PC-9 (cell line): Measurements from ENCODE around the gene CPVL. TPM values are rescaled to one million over a fixed set of nuclear protein-coding genes. Genes with fewer than 3 reads are reported as not detected.

Source experiments
- BruUV-seq: library from RNA; stranded (reverse); fragments of 400-500 nt; replicated peaks from 2 replicates; lab custom pipeline; 2021; lab: Mats Ljungman, UMichigan
- CTCF ChIA-PET: fragments of 300-600 bp; sonication (Branson Sonifier 250); formaldehyde crosslinking; loops from one replicate; lab custom pipeline; 2022; ENCODE audit warnings: antibody characterized with exemption; lab: Charles Lee
- POLR2A ChIA-PET: fragments of 300-600 bp; sonication (Branson Sonifier 250); formaldehyde crosslinking; loops from one replicate; lab custom pipeline; 2022; ENCODE audit warnings: antibody characterized with exemption; ENCODE audit not compliant: unreplicated experiment; lab: Charles Lee
- DNase-seq, 2 experiments: peaks; one replicate each; pipeline versions ENCODE4 v3.0.0 to v3.0.0-alpha.2; 2015 to 2022; ENCODE audit warnings: mixed read lengths in 1 of 2
- H2AFZ ChIP-seq: fragments of 200-600 bp; sonication (generic); 2 replicates; pipeline ENCODE4 v1.8.1; 2017; ENCODE audit warnings: antibody characterized with exemption
- H3F3A ChIP-seq: fragments of 200-600 bp; sonication (generic); 2 replicates; pipeline ENCODE4 v1.8.1; 2017; ENCODE audit warnings: antibody characterized with exemption, mild to moderate bottlenecking, low read depth; ENCODE audit not compliant: insufficient read depth
- H3K27ac ChIP-seq: fragments of 200-600 bp; sonication (generic); 2 replicates; pipeline ENCODE4 v1.6.1; 2016; ENCODE audit warnings: mixed run types
- H3K27me3 ChIP-seq: fragments of 200-600 bp; sonication (generic); 2 replicates; pipeline ENCODE4 v1.6.1; 2016; ENCODE audit warnings: low read depth, mixed run types; ENCODE audit not compliant: insufficient read depth
- H3K36me3 ChIP-seq: fragments of 200-600 bp; sonication (generic); 2 replicates; pipeline ENCODE4 v1.6.1; 2016; ENCODE audit warnings: low read depth, mixed run types
- H3K4me1 ChIP-seq: fragments of 200-600 bp; sonication (generic); replicated peaks from 2 replicates; pipeline ENCODE4 v1.6.1; 2016; ENCODE audit warnings: mixed run types; ENCODE audit not compliant: insufficient read depth
- H3K4me2 ChIP-seq: fragments of 200-600 bp; sonication (generic); 2 replicates; pipeline ENCODE4 v1.6.1; 2017; ENCODE audit warnings: mixed run types
- H3K4me3 ChIP-seq: fragments of 200-600 bp; sonication (generic); 2 replicates; pipeline ENCODE4 v1.6.1; 2016; ENCODE audit warnings: mixed run types
- H3K79me2 ChIP-seq: fragments of 200-600 bp; sonication (generic); 2 replicates; pipeline ENCODE4 v1.6.1; 2017; ENCODE audit warnings: low read depth, mixed run types
- H3K9me2 ChIP-seq: fragments of 200-600 bp; sonication (generic); 2 replicates; pipeline ENCODE4 v1.8.1; 2017; ENCODE audit warnings: mild to moderate bottlenecking; ENCODE audit not compliant: insufficient read depth
- H3K9me3 ChIP-seq: fragments of 200-600 bp; sonication (generic); 2 replicates; pipeline ENCODE4 v1.8.1; 2016; ENCODE audit warnings: low read depth; ENCODE audit not compliant: insufficient read depth
- H4K20me1 ChIP-seq: fragments of 200-600 bp; sonication (generic); 2 replicates; pipeline ENCODE4 v1.8.1; 2017; ENCODE audit not compliant: insufficient read depth
- EZH2 ChIP-seq: fragments of 200-600 bp; sonication (generic); IDR thresholded peaks from 2 replicates; pipeline ENCODE4 v1.8.0; 2017; ENCODE audit warnings: antibody characterized with exemption, low read depth
- intact Hi-C: fragments of 100-400 bp; cut with micrococcal nuclease; formaldehyde crosslinking; loops from one replicate; pipeline ENCODE4 v1.10.0; 2022; ENCODE audit not compliant: unreplicated experiment
- total RNA-seq: library from RNA; stranded (reverse); gene quantifications from 2 replicates; pipeline ENCODE4 v1.2.3, GENCODE V29; 2021
- TF ChIP-seq, protein P1 (sequence below): fragments of 200-600 bp; sonication (generic); conservative IDR thresholded peaks from 2 replicates; pipeline ENCODE4 v1.6.1; 2017; ENCODE audit warnings: mixed run types, antibody characterized with exemption, mild to moderate bottlenecking, moderate library complexity

CPVL gene
- total RNA-seq, 1 experiment from 2014 or later, result not detected

DNA sequence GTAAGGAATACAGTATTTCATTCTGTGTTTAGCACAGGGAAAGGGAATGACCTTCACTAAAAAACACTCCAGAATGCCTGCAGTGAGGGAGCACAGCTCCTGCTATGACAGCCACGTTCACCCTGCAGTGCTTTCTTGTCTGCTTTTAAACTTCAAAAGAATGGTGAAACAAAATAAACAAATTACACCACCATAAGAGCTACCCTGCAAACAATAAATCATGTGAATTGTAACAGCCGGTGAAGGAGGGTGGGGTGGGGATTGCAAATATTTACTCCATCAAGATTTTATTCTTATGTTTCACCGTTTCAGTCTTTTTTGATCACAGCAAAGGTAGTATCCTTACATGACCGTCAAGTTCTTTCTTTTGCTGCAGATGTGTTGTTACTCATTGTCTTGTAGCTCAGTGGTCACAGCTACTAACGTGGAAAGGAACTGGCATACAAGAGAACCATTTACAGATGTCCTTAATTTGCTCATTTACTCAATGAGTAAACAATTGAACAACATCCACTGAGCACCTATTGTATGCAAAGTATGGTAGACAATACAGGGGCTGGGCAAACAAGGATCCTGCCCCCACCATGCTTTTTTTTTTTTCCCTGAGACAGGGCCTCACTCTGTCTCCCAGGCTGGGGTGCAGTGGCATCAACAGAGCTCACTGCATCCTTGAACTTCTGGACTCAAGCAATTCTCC lies 44.2 kb upstream of the CPVL start:
- no peaks in the 10 kb centered on the region for H4K20me1 ChIP-seq
- H3K27me3 ChIP-seq, result no peaks in the 10 kb centered on the region
- POLR2A ChIA-PET, result interaction anchor here (0.6 kb wide), 1 partner anchor 838 kb away, joined by 4 read pairs; no protein-coding TSS in a partner anchor
- no peaks in the 10 kb centered on the region for H3K79me2 ChIP-seq
- no peaks in the 10 kb centered on the region for H3K36me3 ChIP-seq
- TF ChIP-seq, protein P1, sequence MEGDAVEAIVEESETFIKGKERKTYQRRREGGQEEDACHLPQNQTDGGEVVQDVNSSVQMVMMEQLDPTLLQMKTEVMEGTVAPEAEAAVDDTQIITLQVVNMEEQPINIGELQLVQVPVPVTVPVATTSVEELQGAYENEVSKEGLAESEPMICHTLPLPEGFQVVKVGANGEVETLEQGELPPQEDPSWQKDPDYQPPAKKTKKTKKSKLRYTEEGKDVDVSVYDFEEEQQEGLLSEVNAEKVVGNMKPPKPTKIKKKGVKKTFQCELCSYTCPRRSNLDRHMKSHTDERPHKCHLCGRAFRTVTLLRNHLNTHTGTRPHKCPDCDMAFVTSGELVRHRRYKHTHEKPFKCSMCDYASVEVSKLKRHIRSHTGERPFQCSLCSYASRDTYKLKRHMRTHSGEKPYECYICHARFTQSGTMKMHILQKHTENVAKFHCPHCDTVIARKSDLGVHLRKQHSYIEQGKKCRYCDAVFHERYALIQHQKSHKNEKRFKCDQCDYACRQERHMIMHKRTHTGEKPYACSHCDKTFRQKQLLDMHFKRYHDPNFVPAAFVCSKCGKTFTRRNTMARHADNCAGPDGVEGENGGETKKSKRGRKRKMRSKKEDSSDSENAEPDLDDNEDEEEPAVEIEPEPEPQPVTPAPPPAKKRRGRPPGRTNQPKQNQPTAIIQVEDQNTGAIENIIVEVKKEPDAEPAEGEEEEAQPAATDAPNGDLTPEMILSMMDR, result no peak
- no peak for TF ChIP-seq EZH2
- H2AFZ ChIP-seq, result no peak overlapping the region
- H3K4me2 ChIP-seq, result peak overlapping the region; percentile 53
- H3K27ac ChIP-seq, result peak overlapping the region; percentile 61
- peaks cover 35% of the 10 kb centered on the region for H3F3A ChIP-seq
- no peak overlapping the region for H3K4me3 ChIP-seq
- peak in 1 of 2 experiments; percentile 89 for DNase-seq
- H3K9me3 ChIP-seq, result no peaks in the 10 kb centered on the region
- BruUV-seq, result no TSS peak
- peaks cover 47% of the 10 kb centered on the region for H3K4me1 ChIP-seq
- CTCF ChIA-PET, result interaction anchor here (0.7 kb wide), 1 partner anchor 621 kb away, joined by 4 read pairs; no protein-coding TSS in a partner anchor
- H3K9me2 ChIP-seq, result no peaks in the 10 kb centered on the region
- intact Hi-C loops, result no loop called here

DNA sequence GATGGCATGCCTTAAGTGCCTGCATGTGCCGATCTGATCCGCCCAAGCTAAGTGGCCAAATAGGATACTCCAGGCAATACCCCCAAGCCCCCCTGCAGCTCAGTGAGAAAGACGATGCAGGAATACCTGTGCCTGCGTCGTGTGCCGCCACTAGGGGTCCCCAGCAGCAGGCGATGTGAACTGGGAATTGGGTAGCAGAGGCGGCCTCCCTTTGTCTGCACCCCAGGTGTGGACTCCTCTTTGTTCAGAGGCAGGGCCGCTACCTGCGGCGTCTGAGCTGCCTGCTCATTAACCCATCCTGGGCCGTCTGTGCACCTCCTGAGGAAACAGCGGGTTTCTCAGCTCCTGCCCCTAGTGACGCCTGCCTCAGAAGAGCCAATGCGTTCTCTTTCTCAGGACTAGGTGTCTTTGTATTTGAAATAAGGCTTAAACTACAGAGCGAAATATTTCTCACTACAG lies 43.4 kb upstream of the CPVL start:
- peak in 1 of 2 experiments; percentile 35 for DNase-seq
- Histone ChIP-seq H2AFZ (no peak overlapping the region), H3K4me2 (peak overlapping the region; percentile 53), H3K27ac (peak overlapping the region; percentile 61), H3K9me3 (no peaks in the 10 kb centered on the region), H3F3A (peaks cover 35% of the 10 kb centered on the region), H3K36me3 (no peaks in the 10 kb centered on the region), H3K4me1 (peaks cover 47% of the 10 kb centered on the region), H3K27me3 (no peaks in the 10 kb centered on the region), H3K4me3 (no peak overlapping the region), H4K20me1 (no peaks in the 10 kb centered on the region), H3K9me2 (no peaks in the 10 kb centered on the region), H3K79me2 (no peaks in the 10 kb centered on the region)
- CTCF ChIA-PET, result interaction anchor here (0.6 to 0.7 kb wide), 2 partner anchors 33 to 220 kb away, joined by 3 read pairs; no protein-coding TSS in a partner anchor
- POLR2A ChIA-PET, result interaction anchor here (0.5 to 0.6 kb wide), 2 partner anchors 94 to 839 kb away, joined by 4 to 14 read pairs; no protein-coding TSS in a partner anchor
- intact Hi-C loops, result loop anchor here (2.0 kb wide), 1 partner anchor 219 kb away; no protein-coding TSS in a partner anchor
- no peak for TF ChIP-seq EZH2
- TF ChIP-seq, protein P1, result peak; percentile 77
- BruUV-seq, result no TSS peak

DNA sequence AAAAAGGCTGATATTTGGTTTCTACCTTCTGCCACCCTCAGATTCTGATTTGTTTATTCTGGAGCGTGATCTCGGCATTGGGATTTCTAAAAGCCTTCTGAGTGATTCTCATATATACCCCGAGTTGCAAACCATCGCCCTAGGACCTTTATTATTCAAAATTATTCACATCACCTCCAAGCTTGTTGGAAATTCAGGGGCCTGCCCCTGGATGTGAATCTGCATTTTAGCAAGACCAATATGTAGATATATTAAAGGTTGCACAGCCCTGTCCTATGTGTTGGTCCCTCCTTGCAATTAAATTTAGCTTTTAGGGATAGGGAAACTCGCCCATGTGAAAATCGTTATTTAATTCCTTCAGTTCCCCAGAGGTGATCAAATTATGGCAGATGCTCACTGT lies 39.3 kb upstream of the CPVL start:
- no peaks in the 10 kb centered on the region for H3K79me2 ChIP-seq
- intact Hi-C loops, result no loop called here
- CTCF ChIA-PET, result no interaction called here

More for the DNA sequence above, 39.3 kb upstream of the CPVL start:
- Histone ChIP-seq H3K4me3 (no peak overlapping the region), H3K4me2 (no peak overlapping the region), H4K20me1 (no peaks in the 10 kb centered on the region), H3K4me1 (peaks cover 15% of the 10 kb centered on the region), H3K36me3 (no peaks in the 10 kb centered on the region), H3F3A (peaks cover 11% of the 10 kb centered on the region; the same call in 1 of the 2 replicates), H3K27me3 (no peaks in the 10 kb centered on the region), H3K27ac (no peak overlapping the region), H3K9me2 (no peaks in the 10 kb centered on the region), H3K9me3 (no peaks in the 10 kb centered on the region), H2AFZ (no peak overlapping the region)
- no peak for DNase-seq
- no peak for TF ChIP-seq EZH2
- TF ChIP-seq, protein P1, result no peak
- POLR2A ChIA-PET, result no interaction called here
- BruUV-seq, result no TSS peak
